ENCODE data around the gene ZDHHC4. TPM values are rescaled to one million over a fixed set of nuclear protein-coding genes. Genes with fewer than 3 reads are reported as not detected.
"Not testable (repeated sequence)": the region's sequence is repeated elsewhere in the genome, so short reads cannot be mapped to it uniquely, and the experiment has no call there.

The ZDHHC4 gene
- total RNA-seq, 1 donor from 2014 or later = 23.0 TPM

GRCh38 chr7:6562106-6562505 lies 15.1 kb upstream of the ZDHHC4 start:
- ATAC-seq = no peak

- ATAC-seq = no peak
Observed at GRCh38 chr7:6563936-6564770, 13.1 kb upstream of the ZDHHC4 start.

DNA sequence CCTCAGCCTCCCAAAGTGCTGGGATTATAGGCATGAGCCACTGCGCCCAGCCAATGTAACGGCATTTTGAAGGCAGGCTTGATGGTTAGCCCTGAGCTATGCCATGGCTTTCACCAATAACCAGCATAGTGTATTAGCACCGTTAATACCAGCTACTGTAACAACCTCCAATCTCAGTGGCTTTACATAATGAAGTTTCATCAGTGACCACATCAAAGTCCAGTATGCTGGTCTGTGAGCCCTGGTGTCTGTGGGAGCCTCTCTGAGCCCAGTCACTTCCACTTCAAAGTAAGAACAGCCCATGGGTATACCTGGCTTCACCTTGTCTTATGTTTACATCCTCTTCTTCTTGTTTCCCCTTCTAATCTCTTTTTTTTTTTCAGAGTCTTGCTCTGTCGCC lies 11.6 kb upstream of the ZDHHC4 start:
- ATAC-seq = no peak

DNA sequence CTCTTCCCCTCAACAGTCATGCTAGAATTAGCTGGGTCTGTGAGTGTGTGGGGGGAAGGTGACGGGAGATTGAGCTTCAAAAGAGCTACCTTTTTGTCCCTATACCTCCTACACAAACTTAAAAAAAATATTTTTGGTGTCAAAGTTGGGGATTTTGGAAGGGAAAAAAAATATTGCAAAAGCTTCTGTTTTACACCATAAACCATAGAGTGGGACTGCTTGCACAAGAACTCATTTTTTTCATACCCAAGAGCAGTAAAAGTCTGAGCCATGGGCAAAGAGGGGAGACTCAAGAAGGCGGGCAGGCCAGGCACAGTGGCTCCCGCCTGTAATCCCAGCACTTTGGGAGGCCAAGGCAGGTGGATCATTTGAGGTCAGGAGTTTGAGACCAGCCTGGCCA lies 9.4 kb upstream of the ZDHHC4 start:
- ATAC-seq = no peak

- ATAC-seq = peak; percentile 68
Observed at GRCh38 chr7:6571160-6571779, 6.0 kb upstream of the ZDHHC4 start.

DNA sequence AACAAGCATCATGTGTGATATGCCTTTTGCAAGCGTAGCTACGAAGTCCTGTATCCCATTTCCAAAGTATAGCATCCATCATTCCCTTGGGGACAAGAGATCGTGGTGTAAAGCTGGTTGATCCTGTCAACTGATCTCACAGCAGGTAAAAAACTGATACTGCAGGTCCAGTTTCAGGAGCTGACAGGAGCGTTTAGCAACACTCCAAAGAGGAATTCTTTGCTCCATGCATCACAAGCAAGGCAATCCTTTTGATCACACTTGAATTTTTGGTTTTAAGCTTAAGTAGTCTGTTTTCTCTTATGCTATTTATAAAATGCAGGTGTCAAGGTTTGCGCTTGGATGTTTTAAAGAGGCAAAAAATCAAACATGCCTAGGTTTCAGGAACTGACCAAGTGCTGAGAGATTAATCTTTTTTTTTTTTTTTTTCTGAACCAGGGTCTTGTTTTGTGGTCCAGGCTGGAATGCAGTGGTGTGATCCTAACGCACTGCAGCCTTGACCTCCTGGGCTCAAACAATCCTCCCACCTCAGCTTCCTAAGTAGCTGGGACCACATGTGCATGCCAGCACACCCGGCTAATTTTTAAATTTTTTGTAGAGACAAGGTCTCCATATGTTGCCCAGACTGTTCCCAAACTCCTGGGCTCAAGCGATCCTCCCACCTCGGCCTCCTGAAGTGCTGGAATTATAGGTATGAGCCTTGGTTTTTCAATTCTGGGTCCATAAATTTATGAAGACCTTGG lies 1.8 kb upstream of the ZDHHC4 start:
- no peak for ATAC-seq

DNA sequence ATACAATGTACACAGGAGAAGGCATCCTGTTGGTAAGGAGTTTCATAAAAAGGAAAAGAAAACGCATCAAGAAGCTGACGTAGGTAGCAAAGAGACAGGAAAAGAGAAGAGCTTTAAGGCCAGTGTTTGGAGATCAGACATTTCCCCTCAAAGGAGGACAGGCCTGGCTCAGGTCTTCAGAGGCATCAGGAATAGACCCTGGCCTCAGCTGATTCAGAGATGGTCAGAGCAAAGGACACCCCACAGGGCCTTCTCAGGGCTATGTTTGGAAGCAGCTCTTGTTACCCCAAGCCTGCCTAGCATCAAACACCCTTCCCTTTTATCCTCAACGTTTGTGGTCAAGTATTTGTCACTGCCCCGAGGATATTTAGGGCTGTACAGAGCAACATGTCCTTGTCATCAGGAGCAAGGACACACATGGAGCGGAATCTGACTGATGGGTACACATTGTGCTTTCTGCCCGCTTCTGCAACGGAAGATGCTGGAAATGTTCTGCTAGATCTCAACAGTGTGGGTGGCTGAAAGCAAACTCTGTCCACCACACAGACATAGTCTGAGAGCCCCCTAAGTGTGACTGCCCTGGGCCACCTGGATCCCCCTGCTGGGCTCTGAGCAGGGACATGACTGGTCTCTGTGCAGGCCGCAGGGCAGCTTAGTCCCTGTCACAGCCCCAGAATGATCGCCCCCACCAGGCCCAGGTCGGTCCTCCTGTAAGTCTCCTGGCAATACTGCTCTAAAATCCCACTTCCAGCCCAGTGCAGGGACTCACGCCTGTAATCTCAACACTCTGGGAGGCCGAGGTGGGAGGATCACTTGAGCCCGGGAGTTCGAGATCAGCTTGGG lies 1.0 kb upstream of the ZDHHC4 start:
- no peak for ATAC-seq

DNA sequence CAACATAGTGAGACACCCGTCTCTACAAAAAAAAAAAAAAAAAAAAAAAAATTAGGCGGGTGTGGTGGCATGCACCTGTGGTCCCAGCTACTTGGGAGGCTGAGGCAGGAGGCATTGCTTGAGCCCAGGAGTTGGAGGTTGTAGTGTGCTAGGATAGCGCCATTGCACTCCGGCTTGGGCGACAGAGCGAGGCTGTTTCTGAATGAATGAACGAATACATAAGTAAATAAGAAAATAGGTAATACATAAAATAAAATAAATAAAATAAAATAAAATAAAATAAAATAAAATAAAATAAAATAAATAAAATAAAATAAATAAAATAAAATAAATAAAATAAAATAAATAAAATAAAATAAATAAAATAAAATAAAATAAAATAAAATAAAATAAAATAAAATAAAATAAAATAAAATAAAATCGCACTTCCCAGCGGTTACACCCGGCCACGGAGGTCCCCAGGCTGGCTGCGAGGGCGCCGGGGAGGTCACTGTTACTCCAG lies 336 bp upstream of the ZDHHC4 start:
- not testable (repeated sequence) for ATAC-seq

DNA sequence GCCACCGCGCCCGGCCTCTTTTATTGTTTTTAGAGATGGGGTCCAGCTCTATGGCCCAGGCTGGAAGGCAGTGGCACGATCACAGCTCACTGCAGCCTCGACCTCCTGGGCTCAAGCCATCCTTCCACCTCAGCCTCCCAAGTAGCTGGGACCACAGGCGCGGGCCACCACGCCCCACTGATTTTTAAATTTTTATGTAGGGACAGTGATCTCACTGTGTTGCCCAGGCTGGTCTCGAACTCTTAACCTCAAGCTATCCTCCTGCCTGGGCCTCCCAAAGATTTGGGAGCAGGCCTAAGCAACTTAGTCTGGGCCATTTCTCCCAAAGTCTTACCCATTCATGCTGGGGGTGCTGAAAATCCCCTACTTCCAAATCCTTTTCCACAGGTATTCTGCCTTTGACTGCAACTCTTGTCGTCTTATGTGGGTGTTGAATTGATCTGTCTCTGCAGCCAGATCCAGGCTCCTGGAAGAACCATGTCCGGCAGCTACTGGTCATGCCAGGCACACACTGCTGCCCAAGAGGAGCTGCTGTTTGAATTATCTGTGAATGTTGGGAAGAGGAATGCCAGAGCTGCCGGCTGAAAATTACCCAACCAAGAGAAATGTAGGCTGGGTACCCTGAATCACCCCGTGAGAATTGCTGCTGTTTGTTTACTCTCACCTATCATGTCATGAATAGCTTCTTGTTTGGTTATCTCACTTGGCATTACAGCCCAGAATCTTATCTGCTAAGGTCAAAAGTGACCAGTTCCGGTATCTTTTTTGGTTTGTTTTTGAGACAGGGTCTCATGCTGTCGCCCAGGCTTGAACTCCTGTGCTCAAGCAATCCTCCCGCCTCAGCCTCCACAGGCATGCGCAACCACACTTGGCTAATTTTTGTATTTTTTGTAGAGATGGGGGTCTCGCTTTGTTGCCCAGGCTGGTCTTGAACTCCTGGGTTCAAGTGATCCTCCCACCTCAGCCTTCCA lies 1.1 kb downstream of the ZDHHC4 start:
- no peak for ATAC-seq

DNA sequence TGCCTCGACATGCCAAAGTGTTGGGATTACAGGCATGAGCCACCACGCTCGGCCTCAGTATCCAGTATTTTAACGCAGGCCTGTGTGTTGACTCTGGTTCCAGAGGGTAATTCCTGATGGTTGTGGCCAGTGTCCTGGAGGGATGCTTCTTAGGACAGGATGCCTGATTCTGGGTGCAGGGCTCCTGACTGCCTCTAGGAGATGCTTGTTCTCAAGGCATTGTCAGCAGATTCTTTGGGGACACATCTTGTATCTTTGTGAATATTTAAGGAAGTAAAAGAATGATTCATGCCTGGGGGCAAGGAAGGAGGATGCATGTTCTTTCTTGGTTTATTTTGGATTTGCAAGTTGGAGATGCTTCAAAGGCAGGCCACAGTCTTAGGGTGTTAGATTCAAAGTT lies 2.2 kb downstream of the ZDHHC4 start:
- ATAC-seq = peak; percentile 24

DNA sequence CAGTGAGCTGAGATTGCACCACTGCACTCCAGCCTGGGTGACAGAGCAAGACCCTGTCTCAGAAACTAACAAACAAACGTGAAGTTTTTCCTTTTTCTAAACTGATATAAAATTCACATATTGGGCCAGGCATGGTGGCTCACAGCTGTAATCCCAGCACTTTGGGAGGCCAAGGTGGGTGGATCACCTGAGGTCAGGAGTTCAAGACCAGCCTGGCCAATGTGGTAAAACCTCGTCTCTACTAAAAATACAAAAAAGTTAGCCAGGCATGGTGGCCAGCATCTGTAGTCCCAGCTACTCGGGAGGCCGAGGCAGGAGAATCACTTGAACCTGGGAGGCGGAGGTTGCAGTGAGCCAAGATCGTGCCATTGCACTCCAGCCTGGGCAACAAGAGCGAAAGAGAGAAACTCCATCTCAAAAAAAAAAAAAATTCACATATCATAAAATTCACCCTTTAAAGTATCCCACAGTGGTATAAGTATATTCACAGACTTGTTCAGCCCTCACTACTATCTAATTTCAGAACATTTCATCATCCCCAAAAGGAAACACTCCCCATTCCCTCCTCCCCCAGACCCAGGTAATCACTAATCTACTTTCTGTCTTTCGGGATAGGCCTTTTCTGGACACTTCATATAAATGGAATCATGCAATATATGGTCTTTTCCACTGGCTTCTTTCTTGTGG lies 8.6 kb downstream of the ZDHHC4 start:
- ATAC-seq = not testable (repeated sequence)

GRCh38 chr7:6588566-6588965 lies 11.3 kb downstream of the ZDHHC4 start:
- no peak for ATAC-seq

- peak; percentile 5 for ATAC-seq
Observed at GRCh38 chr7:6589151-6589828, 12.0 kb downstream of the ZDHHC4 start.

DNA sequence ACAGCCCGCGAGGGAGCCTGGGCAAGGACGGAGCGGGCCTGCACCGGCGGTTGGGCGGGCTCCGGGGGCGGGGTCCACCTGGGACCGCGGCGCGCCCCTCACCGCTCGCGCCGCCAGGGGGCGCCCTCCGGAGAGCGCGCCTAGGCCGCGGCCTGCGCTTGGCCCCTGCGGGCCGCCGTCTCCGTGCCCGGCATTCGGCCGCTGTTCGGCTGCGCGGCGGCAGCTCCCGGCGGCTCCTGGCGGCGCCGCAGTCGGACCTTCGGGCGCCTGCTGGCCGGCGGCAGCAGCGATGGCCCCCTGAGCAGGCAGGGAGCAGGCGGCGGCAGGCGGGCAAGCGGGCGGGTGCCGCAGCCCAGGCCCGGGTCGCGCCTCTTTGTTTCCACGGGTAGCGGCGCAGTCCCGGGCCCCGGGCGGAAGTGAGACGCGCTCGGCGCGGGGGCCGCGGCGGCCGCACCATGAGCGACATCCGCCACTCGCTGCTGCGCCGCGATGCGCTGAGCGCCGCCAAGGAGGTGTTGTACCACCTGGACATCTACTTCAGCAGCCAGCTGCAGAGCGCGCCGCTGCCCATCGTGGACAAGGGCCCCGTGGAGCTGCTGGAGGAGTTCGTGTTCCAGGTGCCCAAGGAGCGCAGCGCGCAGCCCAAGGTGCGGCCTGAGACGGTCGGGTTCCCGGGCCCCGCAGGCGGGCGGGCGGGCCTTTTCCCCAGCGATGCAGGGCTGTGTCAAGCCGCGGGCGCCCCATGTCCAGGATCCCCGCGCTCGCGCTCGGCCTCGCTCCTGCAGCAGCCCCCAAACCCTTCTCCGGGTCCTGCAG lies 12.8 kb downstream of the ZDHHC4 start, which contains the start of gene INTS15:
Gene INTS15 (plus strand): TSS at position 193 of the 816 bp plus-strand sequence. CDS start 263 bp downstream, at position 456.
- peak; percentile 98 for ATAC-seq

GRCh38 chr7:6590645-6591110 lies 13.4 kb downstream of the ZDHHC4 start:
- no peak for ATAC-seq

GRCh38 chr7:6600093-6600492 lies 22.8 kb downstream of the ZDHHC4 start:
- no peak for ATAC-seq

GRCh38 chr7:6604458-6604857 lies 27.2 kb downstream of the ZDHHC4 start:
- no peak for ATAC-seq

DNA sequence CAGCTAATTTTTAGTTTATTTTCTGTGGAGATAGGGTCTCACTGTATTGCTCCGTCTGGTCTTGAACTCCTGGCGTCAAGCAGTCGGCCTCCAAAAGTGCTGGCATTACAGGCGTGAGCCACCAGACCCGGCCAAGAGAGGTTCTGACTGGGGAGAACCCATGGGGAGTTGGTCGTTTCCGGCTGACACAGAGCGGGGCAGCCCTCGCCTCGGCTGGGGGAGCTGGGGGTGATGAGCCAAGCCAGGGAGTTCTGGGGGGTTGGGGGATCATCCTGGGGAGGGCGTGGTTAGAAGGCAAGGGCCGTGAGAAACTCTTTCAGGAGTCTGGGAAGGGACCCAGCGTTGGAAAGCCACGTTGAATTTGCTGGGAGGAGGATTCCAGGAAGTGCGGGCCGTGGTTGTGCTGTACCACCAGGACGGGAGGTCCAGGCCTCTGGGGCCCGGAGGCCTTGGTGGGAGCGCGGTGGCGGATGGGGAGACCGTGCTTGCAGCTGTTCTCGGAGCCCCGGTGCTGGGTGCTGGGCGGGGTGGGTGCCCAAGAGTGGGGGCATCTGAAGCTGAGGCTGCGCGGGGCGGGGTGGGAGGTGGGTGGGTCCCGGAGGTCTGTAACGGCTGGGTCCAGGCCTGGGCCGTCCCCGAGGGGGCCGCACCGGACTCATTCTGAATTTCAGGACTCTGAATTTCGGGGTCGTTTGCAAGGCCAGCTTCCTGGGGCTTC lies 29.8 kb downstream of the ZDHHC4 start:
- peak; percentile 17 for ATAC-seq

Measured in esophagus mucosa (tissue), 1 donor.